ENCODE data around the gene SLCO1C1. TPM values are rescaled to one million over a fixed set of nuclear protein-coding genes. Genes with fewer than 3 reads are reported as not detected.
A peak's percentile ranks its signal among the peaks of the same experiment; 100 is the strongest.

The SLCO1C1 gene
- total RNA-seq, 1 experiment from 2014 or later, result 1.5 TPM

DNA sequence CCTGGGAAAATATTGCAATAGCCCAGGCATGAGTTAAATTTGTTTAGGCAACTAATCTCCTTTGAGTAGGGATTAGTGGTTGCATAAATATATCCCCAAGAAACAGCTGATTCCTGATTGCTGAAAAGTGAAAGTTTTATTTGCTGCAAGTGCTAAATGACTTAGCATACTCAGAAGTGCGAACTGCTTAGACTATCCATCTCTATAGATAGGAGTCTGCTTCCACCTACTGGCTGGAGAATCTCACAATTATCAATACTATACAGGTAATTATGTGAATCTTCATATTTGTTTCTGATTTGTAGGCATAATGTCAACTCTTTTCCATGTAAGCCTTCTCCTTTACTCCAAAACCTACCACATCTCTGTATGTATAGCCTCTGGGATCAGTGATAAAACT is 103.4 kb downstream of the SLCO1C1 start:
- no peaks in the 10 kb centered on the region for H3K27me3 ChIP-seq (replicated peaks; ENCODE audit: insufficient read depth, low read depth, low read length, poor library complexity)
- ChIA-PET POLR2A (ENCODE audit: low non-redundant PET) (no interaction called here), CTCF (interaction anchor here (0.6 kb wide), 1 partner anchor 118 kb away, joined by 3 read pairs; no protein-coding TSS in a partner anchor)
- no peaks in the 10 kb centered on the region for H3K9me3 ChIP-seq (ENCODE audit: low read depth, low read length, poor library complexity, severe bottlenecking)
- H3K4me1 ChIP-seq (ENCODE audit: insufficient read depth, low read length, poor library complexity, severe bottlenecking), result no peaks in the 10 kb centered on the region
- BruUV-seq (replicated peaks), result no TSS peak
- DNase-seq (ENCODE audit: low spot score), result peak; percentile 57
- TF ChIP-seq EZH2 (IDR thresholded peaks at IDR 0.05; ENCODE audit: borderline replicate concordance, low read depth, low read length, poor library complexity, severe bottlenecking) (no peak), CTCF (conservative IDR thresholded peaks at IDR 0.05; ENCODE audit: low read depth, low read length) (peak; percentile 59)
- no peaks in the 10 kb centered on the region for H3K36me3 ChIP-seq (ENCODE audit: insufficient read depth, low read length, poor library complexity, severe bottlenecking)
- no peak overlapping the region for H3K4me3 ChIP-seq (ENCODE audit: low read depth, low read length, poor library complexity, severe bottlenecking)
- no peak overlapping the region for H3K27ac ChIP-seq (ENCODE audit: low read depth, low read length, poor library complexity, severe bottlenecking)
- intact Hi-C loops (cut with micrococcal nuclease; ENCODE audit: unreplicated experiment), result loop anchor here (1.0 to 2.0 kb wide), 2 partner anchors 118 to 152 kb away; no protein-coding TSS in a partner anchor

DNA sequence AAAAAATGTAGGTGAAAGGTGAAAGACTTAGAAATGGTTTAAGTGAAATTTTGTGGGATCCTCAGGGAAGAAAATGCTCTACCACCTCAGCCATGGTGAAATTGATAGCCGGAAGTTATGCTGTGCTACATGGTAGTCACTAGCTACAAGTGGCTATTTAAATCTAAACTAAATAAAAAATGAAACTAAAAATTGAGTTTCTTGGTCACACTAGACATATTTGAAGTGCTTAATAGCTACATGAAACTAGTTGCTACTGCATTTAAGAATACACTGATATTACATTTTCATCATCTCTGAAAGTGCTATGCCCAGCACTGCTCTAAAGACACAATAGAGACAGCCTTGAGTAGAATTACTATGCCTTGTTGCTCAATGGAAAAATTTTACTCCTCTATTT is 105.0 kb downstream of the SLCO1C1 start:
- H3K27me3 ChIP-seq (replicated peaks; ENCODE audit: insufficient read depth, low read depth, low read length, poor library complexity), result no peaks in the 10 kb centered on the region
- CTCF ChIA-PET, result no interaction called here
- DNase-seq (ENCODE audit: low spot score), result no peak
- POLR2A ChIA-PET (ENCODE audit: low non-redundant PET), result no interaction called here
- no peaks in the 10 kb centered on the region for H3K9me3 ChIP-seq (ENCODE audit: low read depth, low read length, poor library complexity, severe bottlenecking)
- H3K4me1 ChIP-seq (ENCODE audit: insufficient read depth, low read length, poor library complexity, severe bottlenecking), result no peaks in the 10 kb centered on the region
- no peak overlapping the region for H3K4me3 ChIP-seq (ENCODE audit: low read depth, low read length, poor library complexity, severe bottlenecking)
- no TSS peak for BruUV-seq (replicated peaks)
- intact Hi-C loops (cut with micrococcal nuclease; ENCODE audit: unreplicated experiment), result no loop called here
- no peaks in the 10 kb centered on the region for H3K36me3 ChIP-seq (ENCODE audit: insufficient read depth, low read length, poor library complexity, severe bottlenecking)
- H3K27ac ChIP-seq (ENCODE audit: low read depth, low read length, poor library complexity, severe bottlenecking), result no peak overlapping the region
- TF ChIP-seq EZH2 (IDR thresholded peaks at IDR 0.05; ENCODE audit: borderline replicate concordance, low read depth, low read length, poor library complexity, severe bottlenecking), result no peak
- TF ChIP-seq CTCF (conservative IDR thresholded peaks at IDR 0.05; ENCODE audit: low read depth, low read length), result no peak

DNA sequence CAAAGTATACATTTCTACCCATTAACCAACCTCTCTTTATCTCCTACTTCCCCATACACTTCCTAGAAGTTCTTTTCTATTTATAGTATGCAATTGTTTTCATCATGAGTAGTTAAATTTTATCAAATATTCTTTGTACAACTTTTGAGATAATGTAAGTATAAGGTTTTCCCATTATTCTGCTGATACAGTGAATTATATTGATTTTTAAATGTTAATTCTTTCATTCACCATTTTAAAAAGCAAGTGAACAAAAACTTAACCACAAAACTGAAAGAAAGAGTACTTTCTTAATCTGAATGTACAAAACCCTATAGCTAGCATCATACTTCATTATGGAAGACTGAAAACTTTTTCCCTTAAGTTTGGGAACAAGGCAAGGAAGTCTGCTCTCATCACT is 105.9 kb downstream of the SLCO1C1 start:
- POLR2A ChIA-PET (ENCODE audit: low non-redundant PET), result no interaction called here

More for the DNA sequence above, 105.9 kb downstream of the SLCO1C1 start:
- H3K9me3 ChIP-seq (ENCODE audit: low read depth, low read length, poor library complexity, severe bottlenecking), result no peaks in the 10 kb centered on the region
- H3K4me3 ChIP-seq (ENCODE audit: low read depth, low read length, poor library complexity, severe bottlenecking), result no peak overlapping the region
- CTCF ChIA-PET, result no interaction called here
- BruUV-seq (replicated peaks), result no TSS peak
- intact Hi-C loops (cut with micrococcal nuclease; ENCODE audit: unreplicated experiment), result no loop called here
- H3K27me3 ChIP-seq (replicated peaks; ENCODE audit: insufficient read depth, low read depth, low read length, poor library complexity), result no peaks in the 10 kb centered on the region
- no peak for TF ChIP-seq EZH2 (IDR thresholded peaks at IDR 0.05; ENCODE audit: borderline replicate concordance, low read depth, low read length, poor library complexity, severe bottlenecking)
- TF ChIP-seq CTCF (conservative IDR thresholded peaks at IDR 0.05; ENCODE audit: low read depth, low read length), result no peak
- DNase-seq (ENCODE audit: low spot score), result no peak
- H3K4me1 ChIP-seq (ENCODE audit: insufficient read depth, low read length, poor library complexity, severe bottlenecking), result no peaks in the 10 kb centered on the region
- no peak overlapping the region for H3K27ac ChIP-seq (ENCODE audit: low read depth, low read length, poor library complexity, severe bottlenecking)
- no peaks in the 10 kb centered on the region for H3K36me3 ChIP-seq (ENCODE audit: insufficient read depth, low read length, poor library complexity, severe bottlenecking)

Other genes with a start within 250 kb of the SLCO1C1 start
- not detected in 2 replicates for gene SLCO1B3, start 115.4 kb downstream of the SLCO1C1 start, total RNA-seq (2021)